ENCODE measurements around the gene GLCCI1. TPM values are rescaled to one million over a fixed set of nuclear protein-coding genes. Genes with fewer than 3 reads are reported as not detected.

GLCCI1 gene
- total and polyA plus RNA-seq, 2 of the 13 experiments (the other 11 are each of a cell fraction or from before 2014, with no cell fraction given): 1.3 to 1.7 TPM

- ChIA-PET POLR2A (no interaction called here), CTCF (ENCODE audit: low intra/inter-chr PET ratio, low total read pairs) (no interaction called here)
- no peak for ATAC-seq
- intact Hi-C loops (cut with micrococcal nuclease; ENCODE audit: unreplicated experiment) (no loop called here), in situ Hi-C loops (cut with HindIII; ENCODE audit: extremely low pct_ligation_motif_present, low pct_unique_long_range_greater_than_20kb) (no loop called here)
- no peaks in the 10 kb centered on the region for H4K20me1 ChIP-seq (ENCODE audit: insufficient read depth, low read length)
- BruUV-seq (replicated peaks): no TSS peak
- no CpG with 5 or more reads among the region's 2 CpGs for WGBS (ENCODE audit: low lambda C conversion rate)
- no peaks in the 10 kb centered on the region for H3K79me2 ChIP-seq (ENCODE audit: insufficient read depth, low read length)
- no peak overlapping the region for H3K4me3 ChIP-seq (replicated peaks in 1 of 3; ENCODE audit: insufficient read depth in 1 of 3, low read depth in 2 of 3, low read length in 3 of 3)
- H2AFZ ChIP-seq (ENCODE audit: low read length): no peak overlapping the region
- H3K4me2 ChIP-seq (ENCODE audit: low read depth, low read length): no peak overlapping the region
- H3K27ac ChIP-seq (ENCODE audit: extremely low read length, insufficient read depth, low read length): no peak overlapping the region
- DNase-seq (ENCODE audit: low spot score): no peak
- H3K4me1 ChIP-seq (ENCODE audit: insufficient read depth, low read length): no peaks in the 10 kb centered on the region
- FAIRE-seq: no peak
- no peaks in the 10 kb centered on the region for H3K9me3 ChIP-seq (ENCODE audit: low read length)
- TF ChIP-seq, protein P1, sequence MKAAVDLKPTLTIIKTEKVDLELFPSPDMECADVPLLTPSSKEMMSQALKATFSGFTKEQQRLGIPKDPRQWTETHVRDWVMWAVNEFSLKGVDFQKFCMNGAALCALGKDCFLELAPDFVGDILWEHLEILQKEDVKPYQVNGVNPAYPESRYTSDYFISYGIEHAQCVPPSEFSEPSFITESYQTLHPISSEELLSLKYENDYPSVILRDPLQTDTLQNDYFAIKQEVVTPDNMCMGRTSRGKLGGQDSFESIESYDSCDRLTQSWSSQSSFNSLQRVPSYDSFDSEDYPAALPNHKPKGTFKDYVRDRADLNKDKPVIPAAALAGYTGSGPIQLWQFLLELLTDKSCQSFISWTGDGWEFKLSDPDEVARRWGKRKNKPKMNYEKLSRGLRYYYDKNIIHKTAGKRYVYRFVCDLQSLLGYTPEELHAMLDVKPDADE (CRISPR knock-in tag; IDR thresholded peaks at IDR 0.05): no peak
- H3K36me3 ChIP-seq (replicated peaks in 1 of 2; ENCODE audit: control insufficient read depth in 1 of 2, insufficient read depth in 2 of 2, low read length in 2 of 2): no peaks in the 10 kb centered on the region
- H3K27me3 ChIP-seq (ENCODE audit: control insufficient read depth in 1 of 2, insufficient read depth in 2 of 2, low read length in 2 of 2): peaks cover 0 to 3% of the 10 kb centered on the region in 2 experiments; a peak in 1 of 5 replicates
- no peak overlapping the region for H3K9ac ChIP-seq (ENCODE audit: insufficient read depth, low read depth, low read length)
These were observed 144.1 kb downstream of the GLCCI1 start for GRCh38 chr7:8112685-8113084.

DNA sequence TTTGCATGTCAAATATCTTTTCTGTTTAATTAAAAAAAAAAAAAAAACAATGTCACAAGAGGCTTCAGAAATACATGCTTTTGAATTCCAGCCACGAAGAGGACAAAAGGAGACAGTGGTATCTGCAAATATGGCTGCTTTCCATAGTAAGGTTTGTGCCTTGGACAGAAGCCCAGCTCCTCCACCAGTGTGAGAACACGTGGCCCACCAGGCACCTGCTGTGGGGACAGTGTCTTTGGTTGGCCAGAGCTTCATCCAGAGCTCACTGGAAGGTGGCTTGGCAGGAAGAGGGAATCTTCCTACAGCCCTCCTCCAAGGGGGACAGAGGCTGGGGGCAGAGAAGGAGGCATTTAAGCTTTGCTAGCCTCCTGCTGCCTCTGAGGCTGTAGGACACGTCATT, 144.6 kb downstream of the GLCCI1 start:
- no peaks in the 10 kb centered on the region for H4K20me1 ChIP-seq (ENCODE audit: insufficient read depth, low read length)
- intact Hi-C loops (cut with micrococcal nuclease; ENCODE audit: unreplicated experiment) (no loop called here), in situ Hi-C loops (cut with HindIII; ENCODE audit: extremely low pct_ligation_motif_present, low pct_unique_long_range_greater_than_20kb) (no loop called here)
- no peaks in the 10 kb centered on the region for H3K9me3 ChIP-seq (ENCODE audit: low read length)
- no peak for ATAC-seq
- POLR2A ChIA-PET: no interaction called here
- DNase-seq (ENCODE audit: low spot score): no peak
- no peak overlapping the region for H3K27ac ChIP-seq (ENCODE audit: extremely low read length, insufficient read depth, low read length)
- CTCF ChIA-PET (ENCODE audit: low intra/inter-chr PET ratio, low total read pairs): no interaction called here
- no peak overlapping the region for H3K4me2 ChIP-seq (ENCODE audit: low read depth, low read length)
- no peaks in the 10 kb centered on the region for H3K36me3 ChIP-seq (replicated peaks in 1 of 2; ENCODE audit: control insufficient read depth in 1 of 2, insufficient read depth in 2 of 2, low read length in 2 of 2)
- H3K27me3 ChIP-seq (ENCODE audit: control insufficient read depth in 1 of 2, insufficient read depth in 2 of 2, low read length in 2 of 2): peaks cover 0 to 3% of the 10 kb centered on the region in 2 experiments; a peak in 1 of 5 replicates
- no peak overlapping the region for H3K4me3 ChIP-seq (replicated peaks in 1 of 3; ENCODE audit: insufficient read depth in 1 of 3, low read depth in 2 of 3, low read length in 3 of 3)
- no peak for FAIRE-seq
- whole genome bisulfite sequencing (ENCODE audit: low lambda C conversion rate): 11% methylated on average over 2 of the region's 3 CpGs
- no peak overlapping the region for H2AFZ ChIP-seq (ENCODE audit: low read length)
- H3K79me2 ChIP-seq (ENCODE audit: insufficient read depth, low read length): no peaks in the 10 kb centered on the region
- H3K4me1 ChIP-seq (ENCODE audit: insufficient read depth, low read length): no peaks in the 10 kb centered on the region
- no TSS peak for BruUV-seq (replicated peaks)
- no peak overlapping the region for H3K9ac ChIP-seq (ENCODE audit: insufficient read depth, low read depth, low read length)
- TF ChIP-seq, protein P2, sequence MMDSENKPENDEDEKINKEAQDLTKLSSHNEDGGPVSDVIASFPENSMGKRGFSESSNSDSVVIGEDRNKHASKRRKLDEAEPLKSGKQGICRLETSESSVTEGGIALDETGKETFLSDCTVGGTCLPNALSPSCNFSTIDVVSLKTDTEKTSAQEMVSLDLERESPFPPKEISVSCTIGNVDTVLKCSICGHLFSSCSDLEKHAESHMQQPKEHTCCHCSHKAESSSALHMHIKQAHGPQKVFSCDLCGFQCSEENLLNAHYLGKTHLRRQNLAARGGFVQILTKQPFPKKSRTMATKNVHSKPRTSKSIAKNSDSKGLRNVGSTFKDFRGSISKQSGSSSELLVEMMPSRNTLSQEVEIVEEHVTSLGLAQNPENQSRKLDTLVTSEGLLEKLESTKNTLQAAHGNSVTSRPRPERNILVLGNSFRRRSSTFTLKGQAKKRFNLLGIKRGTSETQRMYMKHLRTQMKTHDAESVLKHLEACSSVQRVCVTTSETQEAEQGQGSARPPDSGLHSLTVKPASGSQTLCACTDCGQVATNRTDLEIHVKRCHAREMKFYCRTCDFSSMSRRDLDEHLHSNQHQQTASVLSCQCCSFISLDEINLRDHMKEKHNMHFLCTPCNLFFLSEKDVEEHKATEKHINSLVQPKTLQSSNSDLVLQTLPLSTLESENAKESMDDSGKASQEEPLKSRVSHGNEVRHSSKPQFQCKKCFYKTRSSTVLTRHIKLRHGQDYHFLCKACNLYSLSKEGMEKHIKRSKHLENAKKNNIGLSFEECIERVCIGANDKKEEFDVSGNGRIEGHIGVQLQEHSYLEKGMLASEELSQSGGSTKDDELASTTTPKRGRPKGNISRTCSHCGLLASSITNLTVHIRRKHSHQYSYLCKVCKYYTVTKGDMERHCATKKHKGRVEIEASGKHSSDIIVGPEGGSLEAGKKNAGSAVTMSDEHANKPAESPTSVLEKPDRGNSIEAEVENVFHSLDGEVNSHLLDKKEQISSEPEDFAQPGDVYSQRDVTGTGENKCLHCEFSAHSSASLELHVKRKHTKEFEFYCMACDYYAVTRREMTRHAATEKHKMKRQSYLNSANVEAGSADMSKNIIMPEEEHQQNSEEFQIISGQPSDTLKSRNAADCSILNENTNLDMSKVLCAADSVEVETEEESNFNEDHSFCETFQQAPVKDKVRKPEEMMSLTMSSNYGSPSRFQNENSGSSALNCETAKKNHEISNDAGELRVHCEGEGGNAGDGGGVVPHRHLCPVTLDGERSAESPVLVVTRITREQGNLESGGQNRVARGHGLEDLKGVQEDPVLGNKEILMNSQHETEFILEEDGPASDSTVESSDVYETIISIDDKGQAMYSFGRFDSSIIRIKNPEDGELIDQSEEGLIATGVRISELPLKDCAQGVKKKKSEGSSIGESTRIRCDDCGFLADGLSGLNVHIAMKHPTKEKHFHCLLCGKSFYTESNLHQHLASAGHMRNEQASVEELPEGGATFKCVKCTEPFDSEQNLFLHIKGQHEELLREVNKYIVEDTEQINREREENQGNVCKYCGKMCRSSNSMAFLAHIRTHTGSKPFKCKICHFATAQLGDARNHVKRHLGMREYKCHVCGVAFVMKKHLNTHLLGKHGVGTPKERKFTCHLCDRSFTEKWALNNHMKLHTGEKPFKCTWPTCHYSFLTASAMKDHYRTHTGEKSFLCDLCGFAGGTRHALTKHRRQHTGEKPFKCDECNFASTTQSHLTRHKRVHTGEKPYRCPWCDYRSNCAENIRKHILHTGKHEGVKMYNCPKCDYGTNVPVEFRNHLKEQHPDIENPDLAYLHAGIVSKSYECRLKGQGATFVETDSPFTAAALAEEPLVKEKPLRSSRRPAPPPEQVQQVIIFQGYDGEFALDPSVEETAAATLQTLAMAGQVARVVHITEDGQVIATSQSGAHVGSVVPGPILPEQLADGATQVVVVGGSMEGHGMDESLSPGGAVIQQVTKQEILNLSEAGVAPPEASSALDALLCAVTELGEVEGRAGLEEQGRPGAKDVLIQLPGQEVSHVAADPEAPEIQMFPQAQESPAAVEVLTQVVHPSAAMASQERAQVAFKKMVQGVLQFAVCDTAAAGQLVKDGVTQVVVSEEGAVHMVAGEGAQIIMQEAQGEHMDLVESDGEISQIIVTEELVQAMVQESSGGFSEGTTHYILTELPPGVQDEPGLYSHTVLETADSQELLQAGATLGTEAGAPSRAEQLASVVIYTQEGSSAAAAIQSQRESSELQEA (CRISPR knock-in tag; IDR thresholded peaks at IDR 0.05; ENCODE audit: not compliant biosample characterization): no peak
- no peak for TF ChIP-seq NBN (conservative IDR thresholded peaks at IDR 0.05)
- TF ChIP-seq ERF (CRISPR knock-in tag; IDR thresholded peaks at IDR 0.05): no peak
- TF ChIP-seq, protein P3, sequence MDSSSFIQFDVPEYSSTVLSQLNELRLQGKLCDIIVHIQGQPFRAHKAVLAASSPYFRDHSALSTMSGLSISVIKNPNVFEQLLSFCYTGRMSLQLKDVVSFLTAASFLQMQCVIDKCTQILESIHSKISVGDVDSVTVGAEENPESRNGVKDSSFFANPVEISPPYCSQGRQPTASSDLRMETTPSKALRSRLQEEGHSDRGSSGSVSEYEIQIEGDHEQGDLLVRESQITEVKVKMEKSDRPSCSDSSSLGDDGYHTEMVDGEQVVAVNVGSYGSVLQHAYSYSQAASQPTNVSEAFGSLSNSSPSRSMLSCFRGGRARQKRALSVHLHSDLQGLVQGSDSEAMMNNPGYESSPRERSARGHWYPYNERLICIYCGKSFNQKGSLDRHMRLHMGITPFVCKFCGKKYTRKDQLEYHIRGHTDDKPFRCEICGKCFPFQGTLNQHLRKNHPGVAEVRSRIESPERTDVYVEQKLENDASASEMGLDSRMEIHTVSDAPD (CRISPR knock-in tag; IDR thresholded peaks at IDR 0.05): no peak
- no peak for TF ChIP-seq KAT8 (CRISPR knock-in tag; IDR thresholded peaks at IDR 0.05)
- no peak for TF ChIP-seq ZNF563 (CRISPR knock-in tag; IDR thresholded peaks at IDR 0.05)
- TF ChIP-seq HNF4A (CRISPR knock-in tag; IDR thresholded peaks at IDR 0.05): no peak
- no peak for TF ChIP-seq RARG (CRISPR knock-in tag; IDR thresholded peaks at IDR 0.05; ENCODE audit: low read depth)
